Neural cell (in vitro differentiated cells): Measurements from ENCODE around the gene ARHGEF4.

Experiments used
- EP300 ChIP-seq: fragments of 450-650 bp; conservative IDR thresholded peaks from 2 replicates; pipeline ENCODE4 v1.6.1; 2014; ENCODE audit warnings: antibody characterized with exemption, mild to moderate bottlenecking, moderate library complexity; ENCODE audit not compliant: poor library complexity, severe bottlenecking
- EZH2 ChIP-seq: fragments of 200-600, 300-800 bp; shearing (Covaris generic), sonication (generic); IDR thresholded peaks from 2 replicates; pipeline ENCODE4 v1.6.1; 2014; ENCODE audit warnings: antibody characterized with exemption, low read length, borderline replicate concordance, mild to moderate bottlenecking; ENCODE audit not compliant: insufficient read depth, poor library complexity, severe bottlenecking
- POLR2AphosphoS5 ChIP-seq: IDR thresholded peaks from 2 replicates; pipeline ENCODE4 v1.6.1; 2012
- RAD21 ChIP-seq: fragments of 450-650 bp; conservative IDR thresholded peaks from 2 replicates; pipeline ENCODE4 v1.6.1; 2014; ENCODE audit warnings: antibody characterized with exemption, mild to moderate bottlenecking, moderate library complexity
- SMC3 ChIP-seq: fragments of 450-650 bp; conservative IDR thresholded peaks from 2 replicates; pipeline ENCODE4 v1.6.1; 2014; ENCODE audit warnings: antibody characterized with exemption, mild to moderate bottlenecking, moderate library complexity; ENCODE audit not compliant: poor library complexity
- TF ChIP-seq, protein P1 (sequence below): fragments of 450-650 bp; IDR thresholded peaks from 2 replicates; pipeline ENCODE4 v1.5.1; 2014; ENCODE audit warnings: antibody characterized with exemption, mild to moderate bottlenecking, moderate library complexity; ENCODE audit not compliant: poor library complexity, severe bottlenecking
- TF ChIP-seq, protein P2 (sequence below): IDR thresholded peaks from 2 replicates; pipeline ENCODE4 v1.6.1; 2012; ENCODE audit warnings: borderline replicate concordance

DNA sequence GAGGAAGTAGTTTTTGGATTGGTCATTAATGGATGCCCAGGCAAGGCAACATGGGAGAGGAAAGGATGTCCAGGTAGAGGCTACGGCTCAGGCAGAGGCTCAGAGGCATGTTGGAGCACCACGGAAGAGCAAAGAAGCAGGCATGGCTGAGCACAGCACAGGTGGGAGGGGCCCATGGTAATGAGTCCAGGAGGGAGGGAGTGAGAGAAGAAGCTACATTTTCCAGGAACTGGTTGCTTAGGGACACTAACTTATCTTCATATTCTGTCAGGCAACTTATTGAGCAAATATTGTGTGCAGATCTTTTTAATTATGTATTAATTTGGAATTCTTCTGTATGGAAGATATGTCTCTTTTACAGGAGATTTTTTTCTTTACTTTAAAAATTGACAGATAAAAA is 42.2 kb downstream of the ARHGEF4 start:
- TF ChIP-seq, protein P1, sequence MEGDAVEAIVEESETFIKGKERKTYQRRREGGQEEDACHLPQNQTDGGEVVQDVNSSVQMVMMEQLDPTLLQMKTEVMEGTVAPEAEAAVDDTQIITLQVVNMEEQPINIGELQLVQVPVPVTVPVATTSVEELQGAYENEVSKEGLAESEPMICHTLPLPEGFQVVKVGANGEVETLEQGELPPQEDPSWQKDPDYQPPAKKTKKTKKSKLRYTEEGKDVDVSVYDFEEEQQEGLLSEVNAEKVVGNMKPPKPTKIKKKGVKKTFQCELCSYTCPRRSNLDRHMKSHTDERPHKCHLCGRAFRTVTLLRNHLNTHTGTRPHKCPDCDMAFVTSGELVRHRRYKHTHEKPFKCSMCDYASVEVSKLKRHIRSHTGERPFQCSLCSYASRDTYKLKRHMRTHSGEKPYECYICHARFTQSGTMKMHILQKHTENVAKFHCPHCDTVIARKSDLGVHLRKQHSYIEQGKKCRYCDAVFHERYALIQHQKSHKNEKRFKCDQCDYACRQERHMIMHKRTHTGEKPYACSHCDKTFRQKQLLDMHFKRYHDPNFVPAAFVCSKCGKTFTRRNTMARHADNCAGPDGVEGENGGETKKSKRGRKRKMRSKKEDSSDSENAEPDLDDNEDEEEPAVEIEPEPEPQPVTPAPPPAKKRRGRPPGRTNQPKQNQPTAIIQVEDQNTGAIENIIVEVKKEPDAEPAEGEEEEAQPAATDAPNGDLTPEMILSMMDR = no peak
- TF ChIP-seq RAD21 (no peak), POLR2AphosphoS5 (no peak), EP300 (no peak), EZH2 (no peak), SMC3 (no peak)
- TF ChIP-seq, protein P2, sequence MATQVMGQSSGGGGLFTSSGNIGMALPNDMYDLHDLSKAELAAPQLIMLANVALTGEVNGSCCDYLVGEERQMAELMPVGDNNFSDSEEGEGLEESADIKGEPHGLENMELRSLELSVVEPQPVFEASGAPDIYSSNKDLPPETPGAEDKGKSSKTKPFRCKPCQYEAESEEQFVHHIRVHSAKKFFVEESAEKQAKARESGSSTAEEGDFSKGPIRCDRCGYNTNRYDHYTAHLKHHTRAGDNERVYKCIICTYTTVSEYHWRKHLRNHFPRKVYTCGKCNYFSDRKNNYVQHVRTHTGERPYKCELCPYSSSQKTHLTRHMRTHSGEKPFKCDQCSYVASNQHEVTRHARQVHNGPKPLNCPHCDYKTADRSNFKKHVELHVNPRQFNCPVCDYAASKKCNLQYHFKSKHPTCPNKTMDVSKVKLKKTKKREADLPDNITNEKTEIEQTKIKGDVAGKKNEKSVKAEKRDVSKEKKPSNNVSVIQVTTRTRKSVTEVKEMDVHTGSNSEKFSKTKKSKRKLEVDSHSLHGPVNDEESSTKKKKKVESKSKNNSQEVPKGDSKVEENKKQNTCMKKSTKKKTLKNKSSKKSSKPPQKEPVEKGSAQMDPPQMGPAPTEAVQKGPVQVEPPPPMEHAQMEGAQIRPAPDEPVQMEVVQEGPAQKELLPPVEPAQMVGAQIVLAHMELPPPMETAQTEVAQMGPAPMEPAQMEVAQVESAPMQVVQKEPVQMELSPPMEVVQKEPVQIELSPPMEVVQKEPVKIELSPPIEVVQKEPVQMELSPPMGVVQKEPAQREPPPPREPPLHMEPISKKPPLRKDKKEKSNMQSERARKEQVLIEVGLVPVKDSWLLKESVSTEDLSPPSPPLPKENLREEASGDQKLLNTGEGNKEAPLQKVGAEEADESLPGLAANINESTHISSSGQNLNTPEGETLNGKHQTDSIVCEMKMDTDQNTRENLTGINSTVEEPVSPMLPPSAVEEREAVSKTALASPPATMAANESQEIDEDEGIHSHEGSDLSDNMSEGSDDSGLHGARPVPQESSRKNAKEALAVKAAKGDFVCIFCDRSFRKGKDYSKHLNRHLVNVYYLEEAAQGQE = no peak
